ENCODE measurements around the gene ABCC5.

Gene ABCC5

GRCh38 chr3:183918178-183918577, 99.5 kb downstream of the ABCC5 start:
- no peak for DNase-seq

- DNase-seq: no peak
Observed at GRCh38 chr3:183917776-183918175, 99.9 kb downstream of the ABCC5 start.

- DNase-seq: no peak
Observed at GRCh38 chr3:183914856-183915255, 102.8 kb downstream of the ABCC5 start.

- no peak for DNase-seq
Observed at GRCh38 chr3:183913580-183913920, 104.1 kb downstream of the ABCC5 start.

GRCh38 chr3:183912895-183913579, 104.6 kb downstream of the ABCC5 start:
- no peak for DNase-seq

- DNase-seq: no peak
Observed at GRCh38 chr3:183911763-183912506, 105.7 kb downstream of the ABCC5 start.

- DNase-seq: no peak
Observed at GRCh38 chr3:183911087-183911486, 106.6 kb downstream of the ABCC5 start.

GRCh38 chr3:183909030-183909600, 108.6 kb downstream of the ABCC5 start:
- DNase-seq: no peak

GRCh38 chr3:183907911-183908331, 109.8 kb downstream of the ABCC5 start:
- no peak for DNase-seq

GRCh38 chr3:183907176-183907575, 110.5 kb downstream of the ABCC5 start:
- no peak for DNase-seq

GRCh38 chr3:183906234-183906921, 111.3 kb downstream of the ABCC5 start:
- DNase-seq: no peak

- no peak for DNase-seq
Observed at GRCh38 chr3:183904833-183905780, 112.6 kb downstream of the ABCC5 start.

- no peak for DNase-seq
Observed at GRCh38 chr3:183898028-183898431, 119.7 kb downstream of the ABCC5 start.

- no peak for DNase-seq
Observed at GRCh38 chr3:183897606-183898005, 120.1 kb downstream of the ABCC5 start.

GRCh38 chr3:183896610-183897009, 121.1 kb downstream of the ABCC5 start:
- DNase-seq: no peak

- no peak for DNase-seq
Observed at GRCh38 chr3:183896184-183896583, 121.5 kb downstream of the ABCC5 start.

- no peak for DNase-seq
Observed at GRCh38 chr3:183895774-183896173, 121.9 kb downstream of the ABCC5 start.

- DNase-seq: peak; percentile 68
Observed at GRCh38 chr3:183895296-183895695, 122.4 kb downstream of the ABCC5 start.

- no peak for DNase-seq
Observed at GRCh38 chr3:183892610-183893214, 125.0 kb downstream of the ABCC5 start.

GRCh38 chr3:183885766-183886165, 131.9 kb downstream of the ABCC5 start:
- DNase-seq: no peak

GRCh38 chr3:183884427-183885296, 133.0 kb downstream of the ABCC5 start, which contains the start of gene PARL:
Gene PARL, minus strand, starts transcription at chr3:183884880. Its CDS starts 34 bp downstream, at chr3:183884846.
- peak; percentile 99 for DNase-seq
